Natural killer cell treated with Interleukin-12 subunit alpha and Interleukin-12 subunit beta and Interleukin-15 and Interleukin-18, amount 100 ng/mL, for 72 hours (primary cell): ENCODE data around the gene TFDP1. TPM values are rescaled to one million over a fixed set of nuclear protein-coding genes. Genes with fewer than 3 reads are reported as not detected.

Experiments
- ATAC-seq, 2 donors: fragments of 150-1000 bp; cut with Tn5 transposase in 1 of 2; sonication (Bioruptor Pico), chemical (Tn5 transposase) in 1 of 2; 2 replicates each; pipeline ENCODE4 v1.10.0; 2021
- DNase-seq: peaks from one replicate; pipeline ENCODE4 v3.0.0; 2022; ENCODE audit warnings: low spot score
- H3K27ac Mint-ChIP-seq, 2 donors: 1 replicate in 1 of 2; 2 replicates in 1 of 2; pipeline ENCODE4 v1.8.0; 2022; ENCODE audit warnings: mixed read lengths in 2 of 2, mild to moderate bottlenecking in 1 of 2, moderate library complexity in 1 of 2
- H3K27me3 Mint-ChIP-seq, 2 donors: 1 replicate in 1 of 2; 2 replicates in 1 of 2; pipeline ENCODE4 v1.8.0; 2022; ENCODE audit warnings: mixed read lengths in 2 of 2
- H3K36me3 Mint-ChIP-seq: one replicate; pipeline ENCODE4 v1.8.0; 2022; ENCODE audit warnings: mixed read lengths
- H3K4me1 Mint-ChIP-seq, 2 donors: 1 replicate in 1 of 2; 2 replicates in 1 of 2; pipeline ENCODE4 v1.8.0; 2022; ENCODE audit warnings: low read depth in 2 of 2, mixed read lengths in 2 of 2, mild to moderate bottlenecking in 1 of 2
- H3K4me3 Mint-ChIP-seq: one replicate; pipeline ENCODE4 v1.8.0; 2022; ENCODE audit warnings: mixed read lengths
- H3K9me3 Mint-ChIP-seq: 2 replicates; pipeline ENCODE4 v1.8.0; 2022; ENCODE audit warnings: mixed read lengths
- total RNA-seq, 2 donors: library from RNA; stranded (reverse); gene quantifications; one replicate each; pipeline ENCODE4 v1.2.3, GENCODE V29; 2022

Gene TFDP1
- total RNA-seq, 2 donors from 2014 or later = 97.5 to 226 TPM

DNA sequence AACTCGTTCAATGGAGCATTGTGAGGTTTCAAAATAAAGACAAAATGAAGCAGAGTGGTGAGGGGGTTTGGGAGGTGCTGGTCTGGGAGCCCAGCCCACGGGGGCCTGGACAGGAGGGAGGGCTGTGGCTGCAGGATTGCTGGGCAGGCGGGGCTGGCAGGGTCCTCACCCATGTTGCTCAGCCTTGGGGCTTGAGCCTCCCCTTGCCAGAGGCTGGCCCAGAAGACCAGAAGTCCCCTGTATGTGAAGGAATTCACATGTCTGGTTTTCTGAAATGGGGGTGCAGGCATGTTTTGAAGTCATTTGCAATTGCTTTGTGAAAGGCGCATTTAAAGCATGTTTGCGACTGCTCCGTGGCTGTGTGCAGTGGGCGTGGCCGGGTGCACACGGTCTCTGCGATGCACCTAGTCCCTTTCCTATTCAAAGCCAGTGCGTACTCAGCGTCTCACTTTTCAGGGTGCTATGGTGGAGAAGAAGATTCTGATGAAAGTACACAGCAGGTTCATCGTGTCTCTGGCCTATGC, 84.7 kb downstream of the TFDP1 start:
- no peaks in the 10 kb centered on the region for H3K27me3 Mint-ChIP-seq
- ATAC-seq (no peak), DNase-seq (no peak)
- peaks cover 5% of the 10 kb centered on the region for H3K9me3 Mint-ChIP-seq
- H3K36me3 Mint-ChIP-seq = peaks cover 6% of the 10 kb centered on the region
- peaks cover 4 to 7% of the 10 kb centered on the region in 2 donors for H3K4me1 Mint-ChIP-seq
- no peak overlapping the region for H3K4me3 Mint-ChIP-seq
- H3K27ac Mint-ChIP-seq = no peak overlapping the region

GRCh38 chr13:113669755-113670341, 85.3 kb downstream of the TFDP1 start:
- Mint-ChIP-seq H3K36me3 (peaks cover 6% of the 10 kb centered on the region), H3K27me3 (no peaks in the 10 kb centered on the region), H3K4me3 (no peak overlapping the region), H3K4me1 (peaks cover 4 to 7% of the 10 kb centered on the region in 2 donors), H3K9me3 (peaks cover 5% of the 10 kb centered on the region), H3K27ac (no peak overlapping the region)
- peak; percentile 17 to 21 for ATAC-seq
- DNase-seq = no peak

DNA sequence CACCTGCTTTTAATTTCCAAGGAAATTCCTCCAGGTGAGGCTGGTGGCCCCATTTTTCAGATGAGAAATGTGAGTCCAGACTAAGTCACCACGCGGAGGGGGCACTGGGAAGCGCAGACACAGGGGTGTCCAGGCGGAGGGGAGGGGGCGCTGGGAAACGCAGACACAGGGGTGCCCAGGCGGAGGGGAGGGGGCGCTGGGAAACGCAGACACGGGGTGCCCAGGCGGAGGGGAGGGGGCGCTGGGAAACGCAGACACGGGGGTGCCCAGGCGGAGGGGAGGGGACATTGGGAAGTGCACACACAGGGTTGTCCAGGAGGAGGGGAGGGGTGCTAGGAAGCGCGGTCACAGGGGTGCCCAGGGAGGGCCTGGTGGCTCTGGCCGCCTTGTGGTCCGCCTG, 86.0 kb downstream of the TFDP1 start:
- Mint-ChIP-seq H3K9me3 (peaks cover 5% of the 10 kb centered on the region), H3K4me3 (no peak overlapping the region), H3K27me3 (no peaks in the 10 kb centered on the region), H3K36me3 (peaks cover 6% of the 10 kb centered on the region), H3K27ac (no peak overlapping the region), H3K4me1 (peaks cover 4 to 7% of the 10 kb centered on the region in 2 donors)
- DNase-seq (no peak), ATAC-seq (no peak)

- H3K9me3 Mint-ChIP-seq = peaks cover 5% of the 10 kb centered on the region
- no peak for DNase-seq
- H3K4me3 Mint-ChIP-seq = no peak overlapping the region
Measured at GRCh38 chr13:113671066-113672001, 86.8 kb downstream of the TFDP1 start.

GRCh38 chr13:113672002-113672651, 87.6 kb downstream of the TFDP1 start:
- no peak for ATAC-seq
- peak overlapping the region; percentile 5 for H3K4me3 Mint-ChIP-seq
- peak overlapping the region in 1 of 2 donors; percentile 46 for H3K27ac Mint-ChIP-seq
- H3K9me3 Mint-ChIP-seq = peaks cover 5% of the 10 kb centered on the region
- DNase-seq = no peak
- H3K27me3 Mint-ChIP-seq = no peaks in the 10 kb centered on the region
- peaks cover 4 to 7% of the 10 kb centered on the region in 2 donors for H3K4me1 Mint-ChIP-seq
- peaks cover 6% of the 10 kb centered on the region for H3K36me3 Mint-ChIP-seq

More at GRCh38 chr13:113671066-113672001, 86.8 kb downstream of the TFDP1 start:
- peaks cover 4 to 7% of the 10 kb centered on the region in 2 donors for H3K4me1 Mint-ChIP-seq
- no peaks in the 10 kb centered on the region for H3K27me3 Mint-ChIP-seq
- no peak overlapping the region for H3K27ac Mint-ChIP-seq
- ATAC-seq = peak; percentile 13 to 25
- peaks cover 6% of the 10 kb centered on the region for H3K36me3 Mint-ChIP-seq

Other genes with a start within 250 kb of the TFDP1 start
- not detected for gene GRTP1, start 220.6 kb upstream of the TFDP1 start, total RNA-seq
- 1 to 10 TPM; 1.8 to 1.9 TPM for gene ADPRHL1, start 131.3 kb upstream of the TFDP1 start, total RNA-seq
- 10 to 100 TPM; 22.9 to 40.7 TPM for gene DCUN1D2, start 94.0 kb upstream of the TFDP1 start, total RNA-seq
- gene ATP4B, start 73.4 kb downstream of the TFDP1 start, total RNA-seq = not detected
- gene GRK1, start 82.5 kb downstream of the TFDP1 start, total RNA-seq = under 1 TPM in 1 of 2 donors, not detected in 1; 0.14 TPM
- 1 to 10 TPM; 1.3 to 2.2 TPM for gene TMEM255B, start 174.5 kb downstream of the TFDP1 start, total RNA-seq